K562 (cell line): Measurements from ENCODE around the gene TMOD2. TPM values are rescaled to one million over a fixed set of nuclear protein-coding genes. Genes with fewer than 3 reads are reported as not detected.

ENCODE experiments used
- ARNT ChIP-seq, 2 experiments: fragments of 450-650 bp; IDR thresholded peaks; 2 replicates each; pipeline ENCODE4 v1.6.1; 2016; ENCODE audit warnings: mild to moderate bottlenecking in 1 of 2
- ATF3 ChIP-seq, 2 experiments: fragments of 450-650 bp in 1 of 2; sonication (generic) in 1 of 2; formaldehyde crosslinking in 1 of 2; IDR thresholded peaks in 1 of 2; conservative IDR thresholded peaks in 1 of 2; 2 replicates each; pipeline versions ENCODE4 v1.6.1 to v1.8.1; 2016 to 2023; ENCODE audit warnings: mild to moderate bottlenecking in 2 of 2, moderate library complexity in 2 of 2, inconsistent platforms in 1 of 2, missing genetic modification reagents in 1 of 2
- BRF2 ChIP-seq: IDR thresholded peaks from 3 replicates; pipeline ENCODE4 v1.6.1; 2011; ENCODE audit warnings: borderline replicate concordance, mild to moderate bottlenecking; ENCODE audit not compliant: insufficient read length, insufficient read depth
- ETV1 ChIP-seq: fragments of 450-650 bp; conservative IDR thresholded peaks from 2 replicates; pipeline ENCODE4 v1.6.1; 2016; ENCODE audit warnings: missing genetic modification characterization, control low read depth, low read depth, missing compliant biosample characterization
- ETV6 ChIP-seq, 3 experiments: fragments of 150-350 bp in 1 of 3; sonication (generic) in 1 of 3; formaldehyde crosslinking in 1 of 3; IDR thresholded peaks; 2 replicates each; pipeline versions ENCODE4 v1.6.1 to v1.8.0; 2014 to 2022; ENCODE audit warnings: borderline replicate concordance in 2 of 3, low read depth in 2 of 3, antibody characterized with exemption in 1 of 3, low read length in 1 of 3, mild to moderate bottlenecking in 1 of 3, missing genetic modification reagents in 1 of 3
- GMEB1 ChIP-seq: fragments of 250-450 bp; sonication (Bioruptor Pico); IDR thresholded peaks from 2 replicates; pipeline ENCODE4 v1.4.0; 2020; ENCODE audit warnings: mild to moderate bottlenecking
- HINFP ChIP-seq: fragments of 450-650 bp; conservative IDR thresholded peaks from 2 replicates; pipeline ENCODE4 v1.6.1; 2016; ENCODE audit warnings: missing genetic modification characterization, low read depth, mild to moderate bottlenecking, control low read depth, missing compliant biosample characterization
- MTA1 ChIP-seq: fragments of 450-650 bp; IDR thresholded peaks from 2 replicates; pipeline ENCODE4 v1.6.1; 2017; ENCODE audit warnings: borderline replicate concordance
- NEUROD1 ChIP-seq: fragments of 150-350 bp; IDR thresholded peaks from 2 replicates; pipeline ENCODE4 v1.6.1; 2014; ENCODE audit warnings: borderline replicate concordance, low read length, low read depth; ENCODE audit not compliant: partially characterized antibody
- PCBP2 ChIP-seq: fragments of 200-400 bp; formaldehyde crosslinking; IDR thresholded peaks from 2 replicates; pipeline ENCODE4 v1.6.1; 2018; ENCODE audit warnings: low read length, low read depth, mild to moderate bottlenecking, moderate library complexity; ENCODE audit not compliant: poor library complexity, severe bottlenecking
- RBM39 ChIP-seq: fragments of 200-400 bp; formaldehyde crosslinking; optimal IDR thresholded peaks from 2 replicates; pipeline ENCODE3; 2018; ENCODE audit warnings: low read depth, low read length
- RHOXF2B ChIP-seq: fragments of 250-450 bp; sonication (Bioruptor Pico); conservative IDR thresholded peaks from 2 replicates; pipeline ENCODE4 v1.5.1; 2021
- SP2 ChIP-seq: IDR thresholded peaks from 2 replicates; pipeline ENCODE4 v1.6.1; 2011; ENCODE audit warnings: mild to moderate bottlenecking, low read depth, low read length, moderate library complexity; ENCODE audit not compliant: poor library complexity, severe bottlenecking; ENCODE audit errors: extremely low read depth
- TCF15 ChIP-seq: fragments of 250-450 bp; sonication (Bioruptor Pico); IDR thresholded peaks from 2 replicates; pipeline ENCODE4 v1.8.0; 2022; ENCODE audit warnings: moderate library complexity, mild to moderate bottlenecking, inconsistent platforms
- ZNF124 ChIP-seq: sonication (generic); formaldehyde crosslinking; IDR thresholded peaks from 2 replicates; pipeline ENCODE4 v1.8.1; 2022; ENCODE audit warnings: missing genetic modification reagents
- ZNF212 ChIP-seq: fragments of 450-650 bp; formaldehyde crosslinking; IDR thresholded peaks from 2 replicates; pipeline ENCODE4 v1.4.0; 2020; ENCODE audit warnings: mild to moderate bottlenecking
- ZNF445 ChIP-seq: fragments of 250-450 bp; sonication (Bioruptor Pico); IDR thresholded peaks from 2 replicates; pipeline ENCODE4 v1.4.0; 2020; ENCODE audit warnings: low read depth, mild to moderate bottlenecking, moderate library complexity
- polyA plus RNA-seq, 8 experiments: library from polyadenylated mRNA; depleted of rRNA in 4 of 8; stranded (reverse) in 5 of 8; unstranded in 3 of 8; fragments of >200 nt; fragmentation: Nextera tagmentation in 2 of 8; fragmentation: Illumina TruSeq in 1 of 8; extraction: Ambion mirVana in 2 of 8; extraction: Trizol in 1 of 8; gene quantifications; 2 replicates each; pipeline versions ENCODE4 v1.2.1 to v1.2.3, GENCODE V29; 2011 to 2014; ENCODE audit warnings: inconsistent platforms in 1 of 8, missing spikeins in 1 of 8
- total RNA-seq, 7 experiments: library from RNA; depleted of rRNA in 6 of 7; stranded (reverse); fragments of >200 nt in 6 of 7; fragmentation: Illumina TruSeq in 2 of 7; extraction: Trizol in 2 of 7; gene quantifications; 2 replicates each; pipeline versions ENCODE4 v1.2.1 to v1.2.3, GENCODE V29; 2011 to 2021; ENCODE audit warnings: low replicate concordance in 1 of 7

Gene TMOD2
- total and polyA plus RNA-seq, 9 of the 15 experiments (the other 6 are each of a cell fraction or from before 2014, with no cell fraction given): 0.49 to 3.8 (median 3.0) TPM

GRCh38 chr15:51842852-51843737, 91.7 kb downstream of the TMOD2 start (continued):
- TF ChIP-seq RHOXF2B (CRISPR knock-in tag): no peak
- TF ChIP-seq RBM39: no peak
- no peak for TF ChIP-seq TCF15
- TF ChIP-seq ZNF124 (CRISPR knock-in tag): no peak
- 0 out of 4 replicates have a peak, but pooled peaks of 1 of the 2 experiments have one; percentile 18 for TF ChIP-seq ETV6 (IDR thresholded peaks at IDR 0.05; ENCODE audit: borderline replicate concordance in 1 of 2, low read depth in 2 of 2, low read length in 1 of 2)
- TF ChIP-seq ETV6 (CRISPR knock-in tag; IDR thresholded peaks at IDR 0.05; ENCODE audit: borderline replicate concordance): no peak
- no peak for TF ChIP-seq ZNF445 (CRISPR knock-in tag)
- TF ChIP-seq MTA1: no peak
- no peak for TF ChIP-seq ETV1
- TF ChIP-seq PCBP2: no peak
- peak; percentile 81 for TF ChIP-seq ATF3 (IDR thresholded peaks at IDR 0.05)
- no peak for TF ChIP-seq ATF3 (CRISPR knock-in tag; conservative IDR thresholded peaks at IDR 0.05)
- no peak for TF ChIP-seq BRF2
- TF ChIP-seq GMEB1 (CRISPR knock-in tag): no peak
- no peak for TF ChIP-seq NEUROD1
- no peak for TF ChIP-seq ZNF212 (CRISPR knock-in tag)
- no peak for TF ChIP-seq SP2
- TF ChIP-seq ARNT (IDR thresholded peaks at IDR 0.05): no peak; a peak in 1 of 4 replicates
- TF ChIP-seq HINFP (tag): no peak
